CD4-positive, CD25-positive, alpha-beta regulatory T cell (primary cell): ENCODE results near the gene SERTAD3. TPM values are rescaled to one million over a fixed set of nuclear protein-coding genes. Genes with fewer than 3 reads are reported as not detected.
"Not testable (repeated sequence)": the region's sequence is repeated elsewhere in the genome, so short reads cannot be mapped to it uniquely, and the experiment has no call there.

Source experiments
- ATAC-seq, 2 donors: fragments of 150-1000 bp; cut with Tn5 transposase; one replicate each; pipeline ENCODE4 v1.10.0; 2021; ENCODE audit warnings: low read depth in 2 of 2, moderate number of reproducible peaks in 2 of 2, moderate library complexity in 1 of 2
- DNase-seq, 3 donors: peaks; one replicate each; pipeline versions ENCODE4 v3.0.0 to v3.0.0-alpha.2; 2012 to 2022; ENCODE audit warnings: mixed read lengths in 1 of 3
- H3K27ac ChIP-seq: one replicate; pipeline ENCODE4 v1.7.0; 2013; ENCODE audit warnings: mild to moderate bottlenecking, low read length; ENCODE audit not compliant: insufficient read depth, poor library complexity, severe bottlenecking
- H3K27me3 ChIP-seq: one replicate; pipeline ENCODE4 v1.7.0; 2013; ENCODE audit warnings: low read length; ENCODE audit not compliant: control insufficient read depth, insufficient read depth
- H3K36me3 ChIP-seq: one replicate; pipeline ENCODE4 v1.7.0; 2013; ENCODE audit warnings: mild to moderate bottlenecking, low read length, moderate library complexity; ENCODE audit not compliant: control insufficient read depth, insufficient read depth
- H3K4me1 ChIP-seq: 2 replicates; pipeline ENCODE4 v1.7.0; 2013; ENCODE audit warnings: mild to moderate bottlenecking, low read length; ENCODE audit not compliant: insufficient read depth, control insufficient read depth, poor library complexity, severe bottlenecking
- H3K4me3 ChIP-seq: one replicate; pipeline ENCODE4 v1.7.0; 2013; ENCODE audit warnings: low read depth, mild to moderate bottlenecking, low read length, moderate library complexity
- H3K9me3 ChIP-seq, 2 experiments: 1 replicate in 1 of 2; 2 replicates in 1 of 2; pipeline ENCODE4 v1.7.0; 2013; ENCODE audit warnings: low read length in 2 of 2, mild to moderate bottlenecking in 1 of 2, moderate library complexity in 1 of 2; ENCODE audit not compliant: control insufficient read depth in 2 of 2
- H3K27ac Mint-ChIP-seq, 3 donors: one replicate each; pipeline ENCODE4 v1.8.0; 2020 to 2022; ENCODE audit warnings: mild to moderate bottlenecking in 3 of 3, mixed read lengths in 3 of 3, moderate library complexity in 2 of 3
- H3K27me3 Mint-ChIP-seq: one replicate; pipeline ENCODE4 v1.8.0; 2022; ENCODE audit warnings: mild to moderate bottlenecking, mixed read lengths
- H3K36me3 Mint-ChIP-seq: one replicate; pipeline ENCODE4 v1.8.0; 2020; ENCODE audit warnings: mixed read lengths
- H3K4me1 Mint-ChIP-seq, 4 donors: one replicate each; pipeline ENCODE4 v1.8.0; 2020 to 2022; ENCODE audit warnings: mixed read lengths in 4 of 4, mild to moderate bottlenecking in 1 of 4
- H3K4me3 Mint-ChIP-seq, 4 donors: one replicate each; pipeline ENCODE4 v1.8.0; 2020 to 2022; ENCODE audit warnings: mild to moderate bottlenecking in 4 of 4, mixed read lengths in 4 of 4, moderate library complexity in 3 of 4
- H3K9me3 Mint-ChIP-seq, 7 donors: one replicate each; pipeline ENCODE4 v1.8.0; 2020 to 2022; ENCODE audit warnings: mixed read lengths in 7 of 7, mild to moderate bottlenecking in 3 of 7, moderate library complexity in 2 of 7
- polyA plus RNA-seq, 4 donors: library from polyadenylated mRNA; unstranded; fragments of 300-500 nt; fragmentation: Illumina TruSeq; gene quantifications; one replicate each; pipeline ENCODE4 v1.2.3, GENCODE V29; 2021
- total RNA-seq: library from RNA; stranded (reverse); gene quantifications from one replicate; pipeline ENCODE4 v1.2.3, GENCODE V29; 2022

The SERTAD3 gene
- total and polyA plus RNA-seq, 5 donors from 2014 or later = 3.1 to 19.5 (median 6.8) TPM

DNA sequence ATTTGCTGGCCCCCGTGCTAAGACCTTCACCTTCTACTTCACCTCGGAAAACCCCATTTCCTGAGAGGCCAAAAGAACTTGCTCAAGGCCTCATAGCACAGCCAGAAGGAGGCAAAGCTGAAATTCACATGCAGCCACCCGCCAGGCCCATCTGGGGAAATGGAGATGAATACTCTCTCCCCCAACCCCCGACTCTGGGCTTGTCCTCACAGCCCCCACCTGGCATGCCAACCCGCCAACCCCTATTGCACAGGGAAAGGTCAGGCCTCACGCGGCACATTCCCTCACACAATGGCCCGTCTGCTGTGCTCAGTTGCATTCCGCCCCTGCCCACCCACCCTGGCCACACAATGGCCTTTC, 34.1 kb downstream of the SERTAD3 start:
- Mint-ChIP-seq H3K27ac (no peak overlapping the region), H3K36me3 (no peaks in the 10 kb centered on the region), H3K4me1 (peaks cover 0 to 12% (median 3%) of the 10 kb centered on the region in 4 donors), H3K9me3 (no peaks in the 10 kb centered on the region), H3K4me3 (no peak overlapping the region), H3K27me3 (no peaks in the 10 kb centered on the region)
- DNase-seq (no peak), ATAC-seq (no peak)
- no peaks in the 10 kb centered on the region for H3K36me3 ChIP-seq
- no peak overlapping the region for H3K4me3 ChIP-seq
- peaks cover 5% of the 10 kb centered on the region for H3K4me1 ChIP-seq
- no peaks in the 10 kb centered on the region for H3K27me3 ChIP-seq
- no peaks in the 10 kb centered on the region for H3K9me3 ChIP-seq
- H3K27ac ChIP-seq = no peak overlapping the region

- not testable (repeated sequence) for ATAC-seq, H3K4me1 ChIP-seq, H3K36me3 ChIP-seq, H3K4me3 Mint-ChIP-seq, H3K27ac ChIP-seq, H3K27me3 ChIP-seq, H3K9me3 ChIP-seq, H3K27ac Mint-ChIP-seq, H3K9me3 Mint-ChIP-seq, DNase-seq, H3K27me3 Mint-ChIP-seq, H3K36me3 Mint-ChIP-seq, H3K4me3 ChIP-seq
- H3K4me1 Mint-ChIP-seq = peaks cover 0 to 19% (median 5%) of the 10 kb centered on the region in 4 donors
These were observed 35.6 kb downstream of the SERTAD3 start for GRCh38 chr19:40408598-40408925.

DNA sequence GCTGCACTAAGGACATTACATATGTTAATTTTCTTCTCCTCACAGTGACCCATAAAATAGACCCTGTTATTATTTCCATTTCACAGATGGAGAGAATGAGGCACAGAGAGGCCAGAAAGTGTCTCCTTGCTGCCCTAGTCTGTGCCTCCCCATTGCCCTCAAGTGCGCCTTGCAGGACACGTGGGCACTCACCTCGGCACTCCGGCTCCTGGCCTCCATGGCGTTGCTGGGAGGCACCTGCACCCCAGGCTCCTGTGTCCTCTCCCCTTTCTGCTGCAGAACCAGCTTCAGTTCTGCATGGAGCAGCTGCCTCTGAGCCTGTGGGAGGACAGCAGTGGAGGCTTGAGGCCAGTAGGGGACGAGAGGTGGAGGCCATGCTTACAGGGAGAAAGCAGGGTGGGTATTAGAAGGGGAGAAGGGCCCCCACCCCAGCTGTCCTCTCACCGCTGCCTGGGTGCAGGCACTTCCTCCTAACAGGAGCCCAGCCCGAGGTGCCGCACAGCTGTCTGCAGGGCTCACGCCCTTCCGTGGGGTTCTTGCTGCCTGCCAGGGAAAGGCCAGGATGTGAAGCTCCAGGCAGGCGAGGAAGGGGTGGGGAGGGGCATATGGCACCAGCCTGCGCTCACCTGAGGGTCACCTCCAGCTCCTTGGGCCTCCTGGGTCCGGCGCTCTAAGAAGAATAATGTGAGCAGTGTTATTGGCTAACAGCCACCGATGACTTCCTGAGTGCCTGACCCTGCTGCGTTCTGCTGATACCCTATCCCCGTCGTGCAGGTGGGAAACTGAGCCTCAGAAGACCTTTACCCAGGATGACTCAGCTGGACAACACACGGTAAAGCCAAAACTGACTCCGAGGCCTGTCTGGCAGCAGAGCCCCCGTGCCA, 36.2 kb downstream of the SERTAD3 start:
- H3K4me1 Mint-ChIP-seq = peaks cover 0 to 25% (median 7%) of the 10 kb centered on the region in 4 donors
- no peaks in the 10 kb centered on the region for H3K36me3 ChIP-seq
- no peak overlapping the region for H3K4me3 ChIP-seq
- H3K9me3 ChIP-seq = no peaks in the 10 kb centered on the region
- no peaks in the 10 kb centered on the region for H3K9me3 Mint-ChIP-seq
- H3K4me3 Mint-ChIP-seq = no peak overlapping the region
- H3K4me1 ChIP-seq = peaks cover 13% of the 10 kb centered on the region
- H3K27ac Mint-ChIP-seq = no peak overlapping the region
- no peaks in the 10 kb centered on the region for H3K36me3 Mint-ChIP-seq
- no peak overlapping the region for H3K27ac ChIP-seq
- no peaks in the 10 kb centered on the region for H3K27me3 Mint-ChIP-seq
- H3K27me3 ChIP-seq = no peaks in the 10 kb centered on the region
- peak in 1 of 3 donors; percentile 44 for DNase-seq
- ATAC-seq = no peak

- Histone ChIP-seq H3K27ac (peak overlapping the region; percentile 60), H3K27me3 (no peaks in the 10 kb centered on the region), H3K36me3 (no peaks in the 10 kb centered on the region), H3K4me1 (peaks cover 13% of the 10 kb centered on the region), H3K9me3 (no peaks in the 10 kb centered on the region), H3K4me3 (peak overlapping the region; percentile 67)
- Mint-ChIP-seq H3K4me1 (peaks cover 0 to 46% (median 20%) of the 10 kb centered on the region in 4 donors), H3K27me3 (peaks cover 6% of the 10 kb centered on the region), H3K9me3 (no peaks in the 10 kb centered on the region), H3K4me3 (peak overlapping the region; percentile 81 to 98 (median 94)), H3K27ac (peak overlapping the region; percentile 45 to 99 (median 93)), H3K36me3 (peaks cover 12% of the 10 kb centered on the region)
- ATAC-seq = peak; percentile 51 to 60
- DNase-seq = peak; percentile 57 to 87 (median 75)
These were observed 40.7 kb downstream of the SERTAD3 start for GRCh38 chr19:40403262-40403984.

DNA sequence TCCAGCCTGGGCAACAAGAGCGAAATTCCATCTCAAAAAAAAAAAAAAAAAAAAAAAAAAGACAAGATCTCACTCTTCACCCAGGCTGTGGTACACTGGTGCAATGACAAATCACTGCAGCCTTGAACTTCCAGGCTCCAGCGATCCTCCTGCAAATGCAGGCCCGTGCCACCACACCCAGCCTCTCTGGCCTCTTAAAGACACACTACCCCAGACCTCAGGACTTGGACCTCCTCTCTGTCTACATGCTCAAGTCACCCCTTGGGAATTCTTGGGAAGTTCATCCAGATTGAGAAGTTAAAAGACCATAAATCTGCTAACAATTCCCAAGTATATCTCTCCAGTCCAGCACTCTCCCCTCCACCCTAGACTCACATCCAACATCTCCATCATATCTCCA, 43.6 kb downstream of the SERTAD3 start:
- Histone ChIP-seq H3K27me3 (no peaks in the 10 kb centered on the region), H3K9me3 (no peaks in the 10 kb centered on the region), H3K27ac (no peak overlapping the region), H3K4me1 (peaks cover 9% of the 10 kb centered on the region), H3K36me3 (no peaks in the 10 kb centered on the region), H3K4me3 (no peak overlapping the region)
- Mint-ChIP-seq H3K27ac (peak overlapping the region in 1 of 3 donors; percentile 42), H3K27me3 (peaks cover 6% of the 10 kb centered on the region), H3K9me3 (peaks cover 0 to 1% (median 0%) of the 10 kb centered on the region in 7 donors), H3K4me1 (peaks cover 0 to 40% (median 19%) of the 10 kb centered on the region in 4 donors), H3K36me3 (peaks cover 12% of the 10 kb centered on the region), H3K4me3 (peak overlapping the region in 2 of 4 donors; percentile 13 to 29)
- no peak for ATAC-seq
- no peak for DNase-seq

DNA sequence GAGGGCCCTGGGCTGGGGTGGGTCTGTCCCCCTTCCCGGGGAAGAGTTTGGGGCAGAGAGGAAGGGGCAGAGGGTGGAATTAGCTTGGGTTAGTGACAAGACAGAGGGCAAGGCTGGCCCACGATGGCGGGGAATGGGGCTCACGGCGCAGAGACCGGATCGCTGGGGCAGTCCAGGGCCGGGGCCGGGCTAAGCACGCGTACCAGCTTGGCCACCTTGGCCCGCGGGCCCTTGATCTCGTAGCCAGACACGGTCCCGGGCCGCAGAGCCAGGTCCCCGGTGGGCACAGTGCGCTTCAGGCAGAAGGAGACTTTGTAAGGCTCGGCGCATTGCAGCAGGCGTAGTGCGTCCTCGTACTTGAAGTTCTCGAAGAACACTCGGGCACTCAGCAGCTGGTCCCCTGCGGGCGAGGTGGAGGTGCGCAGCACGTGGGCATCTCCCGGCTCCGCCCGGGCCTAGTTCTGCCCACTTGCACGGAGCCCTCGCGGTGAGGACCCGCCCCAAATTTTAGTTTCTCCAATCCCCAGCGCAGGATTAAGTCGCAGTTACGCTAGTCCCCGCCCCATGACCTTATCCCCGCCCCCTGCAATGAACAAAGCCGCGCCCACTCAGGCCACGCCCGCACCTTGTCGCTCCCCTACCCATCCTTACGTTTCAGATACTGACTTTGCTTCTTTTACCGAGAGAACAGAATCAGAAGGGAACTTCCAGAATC, 45.6 kb downstream of the SERTAD3 start:
- H3K36me3 Mint-ChIP-seq = peaks cover 12% of the 10 kb centered on the region
- H3K27me3 Mint-ChIP-seq = peaks cover 6% of the 10 kb centered on the region
- peaks cover 4% of the 10 kb centered on the region for H3K4me1 ChIP-seq
- H3K4me3 ChIP-seq = no peak overlapping the region
- no peak overlapping the region for H3K27ac ChIP-seq
- peak overlapping the region in 3 of 4 donors; percentile 22 to 71 (median 35) for H3K4me3 Mint-ChIP-seq
- H3K27ac Mint-ChIP-seq = peak overlapping the region in 1 of 3 donors; percentile 60
- H3K9me3 Mint-ChIP-seq = peaks cover 0 to 1% (median 0%) of the 10 kb centered on the region in 7 donors
- ATAC-seq (peak; percentile 70 to 73), DNase-seq (peak; percentile 54 to 80 (median 55))
- H3K9me3 ChIP-seq = no peaks in the 10 kb centered on the region
- peaks cover 0 to 30% (median 16%) of the 10 kb centered on the region in 4 donors for H3K4me1 Mint-ChIP-seq
- no peaks in the 10 kb centered on the region for H3K27me3 ChIP-seq
- H3K36me3 ChIP-seq = no peaks in the 10 kb centered on the region

GRCh38 chr19:40397568-40397906, 46.6 kb downstream of the SERTAD3 start:
- no peak overlapping the region for H3K4me3 Mint-ChIP-seq
- H3K36me3 Mint-ChIP-seq = peaks cover 12% of the 10 kb centered on the region
- no peak for ATAC-seq
- H3K27me3 Mint-ChIP-seq = peaks cover 6% of the 10 kb centered on the region
- Histone ChIP-seq H3K36me3 (no peaks in the 10 kb centered on the region), H3K27me3 (no peaks in the 10 kb centered on the region), H3K4me1 (no peaks in the 10 kb centered on the region), H3K9me3 (no peaks in the 10 kb centered on the region), H3K27ac (no peak overlapping the region), H3K4me3 (no peak overlapping the region)
- no peak for DNase-seq
- H3K4me1 Mint-ChIP-seq = peaks cover 0 to 21% (median 13%) of the 10 kb centered on the region in 4 donors
- H3K27ac Mint-ChIP-seq = no peak overlapping the region
- peaks cover 0 to 1% (median 0%) of the 10 kb centered on the region in 7 donors for H3K9me3 Mint-ChIP-seq
